ENCODE measurements around the gene C2orf76.

C2orf76 gene

GRCh38 chr2:119301413-119301812 lies 65.2 kb downstream of the C2orf76 start:
- Histone ChIP-seq H3K4me2 (ENCODE audit: insufficient read depth, low read length) (no peak overlapping the region), H3K79me2 (ENCODE audit: insufficient read depth, low read length) (no peaks in the 10 kb centered on the region), H4K20me1 (ENCODE audit: insufficient read depth, low read length) (no peaks in the 10 kb centered on the region), H3K27me3 (ENCODE audit: insufficient read depth, low read length, poor library complexity) (no peaks in the 10 kb centered on the region), H3K4me3 (ENCODE audit: low read depth in 1 of 2, low read length in 2 of 2) (no peak overlapping the region), H3K36me3 (ENCODE audit: insufficient read depth, low read length) (no peaks in the 10 kb centered on the region), H3K9ac (ENCODE audit: low read depth, low read length) (no peak overlapping the region), H3K27ac (ENCODE audit: low read length) (no peak overlapping the region), H2AFZ (ENCODE audit: low read depth, low read length) (no peak overlapping the region), H3K4me1 (ENCODE audit: insufficient read depth, low read length) (no peaks in the 10 kb centered on the region), H3K9me3 (ENCODE audit: insufficient read depth, low read length, severe bottlenecking) (no peaks in the 10 kb centered on the region)
- DNase-seq (no peak), ATAC-seq (ENCODE audit: insufficient read depth, low read depth) (no peak)
- no peak for TF ChIP-seq EZH2 (IDR thresholded peaks at IDR 0.05; ENCODE audit: borderline replicate concordance, low read depth, low read length, severe bottlenecking)
- TF ChIP-seq CTCF (IDR thresholded peaks at IDR 0.05; ENCODE audit: borderline replicate concordance, extremely low read depth, low read length, poor library complexity, severe bottlenecking): no peak

- no peak overlapping the region for H2AFZ ChIP-seq (ENCODE audit: low read depth, low read length)
Observed at GRCh38 chr2:119295688-119296375, 70.8 kb downstream of the C2orf76 start.

GRCh38 chr2:119294671-119295070 lies 72.0 kb downstream of the C2orf76 start:
- Histone ChIP-seq H3K4me1 (ENCODE audit: insufficient read depth, low read length) (no peaks in the 10 kb centered on the region), H3K27me3 (ENCODE audit: insufficient read depth, low read length, poor library complexity) (no peaks in the 10 kb centered on the region), H3K27ac (ENCODE audit: low read length) (no peak overlapping the region), H3K9me3 (ENCODE audit: insufficient read depth, low read length, severe bottlenecking) (no peaks in the 10 kb centered on the region), H3K36me3 (ENCODE audit: insufficient read depth, low read length) (no peaks in the 10 kb centered on the region), H3K9ac (ENCODE audit: low read depth, low read length) (no peak overlapping the region), H2AFZ (ENCODE audit: low read depth, low read length) (no peak overlapping the region), H4K20me1 (ENCODE audit: insufficient read depth, low read length) (no peaks in the 10 kb centered on the region), H3K4me3 (ENCODE audit: low read depth in 1 of 2, low read length in 2 of 2) (no peak overlapping the region), H3K79me2 (ENCODE audit: insufficient read depth, low read length) (no peaks in the 10 kb centered on the region), H3K4me2 (ENCODE audit: insufficient read depth, low read length) (no peak overlapping the region)
- ATAC-seq (ENCODE audit: insufficient read depth, low read depth) (no peak), DNase-seq (no peak)
- TF ChIP-seq EZH2 (IDR thresholded peaks at IDR 0.05; ENCODE audit: borderline replicate concordance, low read depth, low read length, severe bottlenecking) (no peak), CTCF (IDR thresholded peaks at IDR 0.05; ENCODE audit: borderline replicate concordance, extremely low read depth, low read length, poor library complexity, severe bottlenecking) (no peak)

More at GRCh38 chr2:119295688-119296375, 70.8 kb downstream of the C2orf76 start:
- Histone ChIP-seq H4K20me1 (ENCODE audit: insufficient read depth, low read length) (no peaks in the 10 kb centered on the region), H3K9ac (ENCODE audit: low read depth, low read length) (no peak overlapping the region), H3K36me3 (ENCODE audit: insufficient read depth, low read length) (no peaks in the 10 kb centered on the region), H3K4me1 (ENCODE audit: insufficient read depth, low read length) (no peaks in the 10 kb centered on the region), H3K9me3 (ENCODE audit: insufficient read depth, low read length, severe bottlenecking) (no peaks in the 10 kb centered on the region), H3K4me2 (ENCODE audit: insufficient read depth, low read length) (no peak overlapping the region), H3K4me3 (ENCODE audit: low read depth in 1 of 2, low read length in 2 of 2) (no peak overlapping the region), H3K27ac (ENCODE audit: low read length) (no peak overlapping the region), H3K79me2 (ENCODE audit: insufficient read depth, low read length) (no peaks in the 10 kb centered on the region), H3K27me3 (ENCODE audit: insufficient read depth, low read length, poor library complexity) (no peaks in the 10 kb centered on the region)
- TF ChIP-seq CTCF (IDR thresholded peaks at IDR 0.05; ENCODE audit: borderline replicate concordance, extremely low read depth, low read length, poor library complexity, severe bottlenecking) (no peak), EZH2 (IDR thresholded peaks at IDR 0.05; ENCODE audit: borderline replicate concordance, low read depth, low read length, severe bottlenecking) (no peak)
- DNase-seq (no peak), ATAC-seq (ENCODE audit: insufficient read depth, low read depth) (no peak)
